Keratinocyte (primary cell): Measurements from ENCODE around the gene CSRP3.

ENCODE experiments used
- CTCF ChIP-seq, 3 experiments: IDR thresholded peaks in 1 of 3; conservative IDR thresholded peaks in 1 of 3; optimal IDR thresholded peaks in 1 of 3; 2 replicates in 2 of 3; 3 replicates in 1 of 3; pipeline versions ENCODE3 to v1.5.1; 2011; ENCODE audit warnings: low read length in 3 of 3, mild to moderate bottlenecking in 3 of 3, moderate library complexity in 2 of 3, control low read depth in 1 of 3, inconsistent platforms in 1 of 3; ENCODE audit not compliant: insufficient read depth in 2 of 3; ENCODE audit errors: extremely low read depth in 1 of 3
- EZH2 ChIP-seq: IDR thresholded peaks from one replicate; pipeline ENCODE4 v1.6.1; 2012; ENCODE audit warnings: inconsistent platforms, mild to moderate bottlenecking, low read length, moderate library complexity

DNA sequence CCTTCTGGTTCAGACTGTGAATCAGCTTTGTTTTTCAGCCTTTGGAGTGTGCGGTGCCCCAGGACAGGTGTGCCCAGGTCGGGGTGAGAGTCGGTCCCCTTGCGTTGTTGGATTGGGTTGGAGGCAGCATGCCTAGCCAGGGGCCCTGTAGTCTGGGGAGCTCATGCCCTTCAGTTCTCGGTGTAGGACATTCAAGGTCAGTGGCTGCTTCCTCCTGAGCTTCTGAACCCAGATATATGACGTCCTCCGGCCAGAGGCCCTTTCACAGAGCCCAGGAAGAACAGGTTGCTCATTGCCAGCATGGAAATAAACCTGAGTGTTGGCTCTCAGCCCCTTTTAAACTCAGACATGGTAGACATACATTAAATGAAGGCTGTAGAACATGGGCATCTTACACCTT lies 2.7 kb downstream of the CSRP3 start:
- TF ChIP-seq CTCF (optimal IDR thresholded peaks at IDR 0.05 in 1 of 3, IDR thresholded peaks at IDR 0.05 in 1 of 3, conservative IDR thresholded peaks at IDR 0.05 in 1 of 3; ENCODE audit: extremely low read depth in 1 of 3, insufficient read depth in 2 of 3, low read length in 3 of 3): no peak
- no peak for TF ChIP-seq EZH2
